A549 (cell line): ENCODE data around the gene GATAD2A. TPM values are rescaled to one million over a fixed set of nuclear protein-coding genes. Genes with fewer than 3 reads are reported as not detected.
A peak's percentile ranks its signal among the peaks of the same experiment; 100 is the strongest.

Source experiments
- ATAC-seq, 2 experiments: fragments of 200-7000 bp in 1 of 2; fragments of >200 bp in 1 of 2; cut with Nextera tagmentation in 1 of 2; cut with Tn5 transposase in 1 of 2; 3 replicates each; pipeline versions ENCODE4 v1.8.0 to v1.9.1; 2018 to 2020; ENCODE audit warnings: mild to moderate bottlenecking in 1 of 2, moderate library complexity in 1 of 2
- CTCF ChIA-PET: fragments of 300-600 bp; sonication (Branson Sonifier 250); formaldehyde crosslinking; extraction: SDS; loops from one replicate; lab custom pipeline; 2021; ENCODE audit warnings: antibody characterized with exemption, inconsistent platforms; lab: Yijun Ruan, JAX
- POLR2A ChIA-PET: fragments of 350-600 bp; formaldehyde crosslinking; extraction: SDS; loops from one replicate; lab custom pipeline; 2021; ENCODE audit warnings: antibody characterized with exemption, inconsistent platforms; lab: Yijun Ruan, JAX
- DNase-seq, 2 experiments: peaks; one replicate each; pipeline versions ENCODE4 v3.0.0 to v3.0.0-alpha.2; 2011 to 2016; ENCODE audit warnings: low read depth in 1 of 2, low spot score in 1 of 2
- FAIRE-seq: peaks from 2 replicates; lab custom pipeline; 2011; peaks lifted over from hg19 to GRCh38; lab: Jason Lieb, UNC
- H3K27ac ChIP-seq, 2 experiments: fragments of >200 bp; sonication (Bioruptor Twin); formaldehyde crosslinking; 3 replicates each; pipeline ENCODE4 v1.5.1; 2016 to 2017
- H3K4me1 ChIP-seq: fragments of >200 bp; sonication (Bioruptor Twin); formaldehyde crosslinking; 3 replicates; pipeline ENCODE4 v1.6.1; 2016
- H3K4me2 ChIP-seq: fragments of >200 bp; sonication (Bioruptor Twin); formaldehyde crosslinking; 3 replicates; pipeline ENCODE4 v1.6.1; 2016
- H3K4me3 ChIP-seq: fragments of >200 bp; sonication (Bioruptor Twin); formaldehyde crosslinking; 3 replicates; pipeline ENCODE4 v1.5.1; 2016
- H3K9me3 ChIP-seq: fragments of >200 bp; sonication (Bioruptor Twin); formaldehyde crosslinking; 3 replicates; pipeline ENCODE4 v1.6.1; 2016
- CHD4 ChIP-seq: fragments of 200-600 bp; sonication (generic); IDR thresholded peaks from 2 replicates; pipeline ENCODE4 v1.6.1; 2016; ENCODE audit warnings: antibody characterized with exemption, mild to moderate bottlenecking, borderline replicate concordance
- EHF ChIP-seq: fragments of 250-450 bp; sonication (Bioruptor Pico); IDR thresholded peaks from 2 replicates; pipeline ENCODE4 v1.5.0; 2020; ENCODE audit warnings: mild to moderate bottlenecking
- EHMT2 ChIP-seq: fragments of 200-600 bp; sonication (generic); IDR thresholded peaks from 2 replicates; pipeline ENCODE4 v1.6.1; 2016; ENCODE audit warnings: antibody characterized with exemption, low read depth, mild to moderate bottlenecking, moderate library complexity
- HEYL ChIP-seq: fragments of 250-450 bp; sonication (Bioruptor Pico); IDR thresholded peaks from 2 replicates; pipeline ENCODE4 v1.8.0; 2021; ENCODE audit warnings: mild to moderate bottlenecking, moderate library complexity
- HOXB13 ChIP-seq: fragments of 250-450 bp; sonication (Bioruptor Pico); IDR thresholded peaks from 2 replicates; pipeline ENCODE4 v1.5.0; 2020; ENCODE audit warnings: low read depth, mild to moderate bottlenecking, moderate library complexity
- JUNB ChIP-seq: fragments of >200 bp; sonication (Bioruptor Twin); formaldehyde crosslinking; IDR thresholded peaks from 2 replicates; pipeline ENCODE4 v1.6.1; 2016
- KDM5A ChIP-seq: fragments of 200-600 bp; sonication (generic); IDR thresholded peaks from 2 replicates; pipeline ENCODE4 v1.6.1; 2016; ENCODE audit warnings: antibody characterized with exemption, mild to moderate bottlenecking
- NR3C1 ChIP-seq: fragments of >200 bp; sonication (Bioruptor Twin); formaldehyde crosslinking; IDR thresholded peaks from 3 replicates; pipeline ENCODE4 v1.6.1; 2017
- PHF8 ChIP-seq: fragments of 200-600 bp; sonication (generic); IDR thresholded peaks from 2 replicates; pipeline ENCODE4 v1.6.1; 2016; ENCODE audit warnings: low read depth, mild to moderate bottlenecking, antibody characterized with exemption, moderate library complexity, borderline replicate concordance
- RNF2 ChIP-seq: fragments of 200-600 bp; sonication (generic); IDR thresholded peaks from 2 replicates; pipeline ENCODE4 v1.6.1; 2016; ENCODE audit warnings: low read depth, mild to moderate bottlenecking, antibody characterized with exemption, moderate library complexity, borderline replicate concordance
- SMC3 ChIP-seq: fragments of >200 bp; sonication (Bioruptor Twin); formaldehyde crosslinking; IDR thresholded peaks from 3 replicates; pipeline ENCODE4 v1.6.1; 2018; ENCODE audit warnings: inconsistent platforms
- SREBF2 ChIP-seq: fragments of 450-650 bp; IDR thresholded peaks from 2 replicates; pipeline ENCODE4 v1.6.1; 2014; ENCODE audit warnings: mild to moderate bottlenecking, moderate library complexity
- TP53 ChIP-seq: fragments of 250-450 bp; sonication (Bioruptor Pico); IDR thresholded peaks from 2 replicates; pipeline ENCODE4 v1.5.0; 2021; ENCODE audit warnings: mild to moderate bottlenecking, moderate library complexity
- ZFP36 ChIP-seq: fragments of 450-650 bp; IDR thresholded peaks from 2 replicates; pipeline ENCODE4 v1.6.1; 2014; ENCODE audit warnings: borderline replicate concordance; ENCODE audit not compliant: partially characterized antibody
- WGBS: methylation state at CpG from one replicate; pipeline ENCODE4 v1.1.6; 2017; ENCODE audit errors: missing lambda C conversion rate; 5-methylcytosine and 5-hydroxymethylcytosine counted together
- polyA plus RNA-seq, 4 experiments: library from polyadenylated mRNA; depleted of rRNA in 3 of 4; stranded (reverse); fragments of >200 nt; fragmentation: RNase III in 1 of 4; extraction: RNeasy Plus Mini Kit Qiagen cat#74134 plus additional on column Dnase treatment in 1 of 4; gene quantifications; 2 replicates in 3 of 4; 3 replicates in 1 of 4; pipeline ENCODE4 v1.2.3, GENCODE V29; 2011 to 2017
- TF ChIP-seq, protein P1 (sequence below): IDR thresholded peaks from 2 replicates; pipeline ENCODE4 v1.6.1; 2012
- TF ChIP-seq, protein P2 (sequence below): fragments of 250-450 bp; sonication (Bioruptor Pico); IDR thresholded peaks from 2 replicates; pipeline ENCODE4 v1.5.0; 2020; ENCODE audit warnings: low read depth, mild to moderate bottlenecking, moderate library complexity
- TF ChIP-seq, protein P3 (sequence below): fragments of 200-600 bp; sonication (generic); IDR thresholded peaks from 2 replicates; pipeline ENCODE4 v1.6.1; 2016; ENCODE audit warnings: antibody characterized with exemption, mild to moderate bottlenecking, moderate library complexity
- TF ChIP-seq, protein P4 (sequence below): fragments of >200 bp; sonication (Bioruptor Twin); formaldehyde crosslinking; IDR thresholded peaks from 3 replicates; pipeline ENCODE4 v1.6.1; 2016
- TF ChIP-seq, protein P5 (sequence below): fragments of >200 bp; sonication (Bioruptor Twin); formaldehyde crosslinking; IDR thresholded peaks from 3 replicates; pipeline ENCODE4 v1.5.1; 2016
- TF ChIP-seq, protein P6 (sequence below): fragments of 150-350 bp; IDR thresholded peaks from 2 replicates; pipeline ENCODE4 v1.6.1; 2014; ENCODE audit warnings: low read depth, mild to moderate bottlenecking, low read length

GATAD2A gene
- polyA plus RNA-seq, 2 of the 4 experiments (the other 2 are of a cell fraction) = 25.2 to 28.9 TPM

DNA sequence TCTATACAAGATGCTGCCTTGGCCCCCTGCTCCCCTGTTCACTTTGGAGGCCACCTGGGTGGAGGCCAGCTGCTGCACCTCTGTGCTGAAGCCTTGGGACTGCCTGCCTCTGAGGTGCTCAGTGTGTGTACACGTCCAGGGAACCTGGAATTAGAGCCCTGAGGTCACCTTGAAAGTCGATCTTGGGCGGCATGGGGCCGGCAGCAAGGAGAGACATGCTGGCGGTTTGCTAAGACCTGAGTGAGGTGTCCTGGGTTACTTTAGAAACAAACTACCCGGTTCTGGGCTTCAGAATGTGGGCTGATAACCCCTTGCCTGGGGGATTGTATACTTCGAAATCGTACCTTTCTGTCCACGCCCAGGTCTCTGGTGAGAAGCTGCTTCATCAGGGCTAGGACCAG is 84.3 kb downstream of the GATAD2A start:
- Histone ChIP-seq H3K27ac (peak overlapping the region in 1 of 2 experiments; percentile 72; a peak in 3 of 6 replicates), H3K9me3 (no peaks in the 10 kb centered on the region), H3K4me2 (no peak overlapping the region; the same call in 2 of the 3 replicates), H3K4me3 (no peak overlapping the region), H3K4me1 (peaks cover 20% of the 10 kb centered on the region; the same call in 2 of the 3 replicates)
- DNase-seq (no peak), FAIRE-seq (no peak), ATAC-seq (peak; percentile 7 to 19; a peak in 3 of 6 replicates)
- POLR2A ChIA-PET = interaction anchor here (1.8 kb wide), 1 partner anchor 104 kb away, joined by 8 read pairs; no protein-coding TSS in a partner anchor
- TF ChIP-seq ZFP36 = no peak
- TF ChIP-seq EHMT2 = no peak
- no peak for TF ChIP-seq RNF2
- TF ChIP-seq TP53 (CRISPR knock-in tag) = no peak
- TF ChIP-seq, protein P1, sequence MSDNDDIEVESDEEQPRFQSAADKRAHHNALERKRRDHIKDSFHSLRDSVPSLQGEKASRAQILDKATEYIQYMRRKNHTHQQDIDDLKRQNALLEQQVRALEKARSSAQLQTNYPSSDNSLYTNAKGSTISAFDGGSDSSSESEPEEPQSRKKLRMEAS = no peak
- TF ChIP-seq SREBF2 = no peak
- TF ChIP-seq KDM5A = no peak
- TF ChIP-seq, protein P2, sequence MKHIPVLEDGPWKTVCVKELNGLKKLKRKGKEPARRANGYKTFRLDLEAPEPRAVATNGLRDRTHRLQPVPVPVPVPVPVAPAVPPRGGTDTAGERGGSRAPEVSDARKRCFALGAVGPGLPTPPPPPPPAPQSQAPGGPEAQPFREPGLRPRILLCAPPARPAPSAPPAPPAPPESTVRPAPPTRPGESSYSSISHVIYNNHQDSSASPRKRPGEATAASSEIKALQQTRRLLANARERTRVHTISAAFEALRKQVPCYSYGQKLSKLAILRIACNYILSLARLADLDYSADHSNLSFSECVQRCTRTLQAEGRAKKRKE (CRISPR knock-in tag) = no peak
- no peak for TF ChIP-seq HOXB13 (CRISPR knock-in tag)
- TF ChIP-seq JUNB = no peak
- TF ChIP-seq, protein P3, sequence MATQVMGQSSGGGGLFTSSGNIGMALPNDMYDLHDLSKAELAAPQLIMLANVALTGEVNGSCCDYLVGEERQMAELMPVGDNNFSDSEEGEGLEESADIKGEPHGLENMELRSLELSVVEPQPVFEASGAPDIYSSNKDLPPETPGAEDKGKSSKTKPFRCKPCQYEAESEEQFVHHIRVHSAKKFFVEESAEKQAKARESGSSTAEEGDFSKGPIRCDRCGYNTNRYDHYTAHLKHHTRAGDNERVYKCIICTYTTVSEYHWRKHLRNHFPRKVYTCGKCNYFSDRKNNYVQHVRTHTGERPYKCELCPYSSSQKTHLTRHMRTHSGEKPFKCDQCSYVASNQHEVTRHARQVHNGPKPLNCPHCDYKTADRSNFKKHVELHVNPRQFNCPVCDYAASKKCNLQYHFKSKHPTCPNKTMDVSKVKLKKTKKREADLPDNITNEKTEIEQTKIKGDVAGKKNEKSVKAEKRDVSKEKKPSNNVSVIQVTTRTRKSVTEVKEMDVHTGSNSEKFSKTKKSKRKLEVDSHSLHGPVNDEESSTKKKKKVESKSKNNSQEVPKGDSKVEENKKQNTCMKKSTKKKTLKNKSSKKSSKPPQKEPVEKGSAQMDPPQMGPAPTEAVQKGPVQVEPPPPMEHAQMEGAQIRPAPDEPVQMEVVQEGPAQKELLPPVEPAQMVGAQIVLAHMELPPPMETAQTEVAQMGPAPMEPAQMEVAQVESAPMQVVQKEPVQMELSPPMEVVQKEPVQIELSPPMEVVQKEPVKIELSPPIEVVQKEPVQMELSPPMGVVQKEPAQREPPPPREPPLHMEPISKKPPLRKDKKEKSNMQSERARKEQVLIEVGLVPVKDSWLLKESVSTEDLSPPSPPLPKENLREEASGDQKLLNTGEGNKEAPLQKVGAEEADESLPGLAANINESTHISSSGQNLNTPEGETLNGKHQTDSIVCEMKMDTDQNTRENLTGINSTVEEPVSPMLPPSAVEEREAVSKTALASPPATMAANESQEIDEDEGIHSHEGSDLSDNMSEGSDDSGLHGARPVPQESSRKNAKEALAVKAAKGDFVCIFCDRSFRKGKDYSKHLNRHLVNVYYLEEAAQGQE = no peak
- TF ChIP-seq, protein P4, sequence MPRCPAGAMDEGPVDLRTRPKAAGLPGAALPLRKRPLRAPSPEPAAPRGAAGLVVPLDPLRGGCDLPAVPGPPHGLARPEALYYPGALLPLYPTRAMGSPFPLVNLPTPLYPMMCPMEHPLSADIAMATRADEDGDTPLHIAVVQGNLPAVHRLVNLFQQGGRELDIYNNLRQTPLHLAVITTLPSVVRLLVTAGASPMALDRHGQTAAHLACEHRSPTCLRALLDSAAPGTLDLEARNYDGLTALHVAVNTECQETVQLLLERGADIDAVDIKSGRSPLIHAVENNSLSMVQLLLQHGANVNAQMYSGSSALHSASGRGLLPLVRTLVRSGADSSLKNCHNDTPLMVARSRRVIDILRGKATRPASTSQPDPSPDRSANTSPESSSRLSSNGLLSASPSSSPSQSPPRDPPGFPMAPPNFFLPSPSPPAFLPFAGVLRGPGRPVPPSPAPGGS = no peak
- no peak for TF ChIP-seq SMC3
- TF ChIP-seq, protein P5, sequence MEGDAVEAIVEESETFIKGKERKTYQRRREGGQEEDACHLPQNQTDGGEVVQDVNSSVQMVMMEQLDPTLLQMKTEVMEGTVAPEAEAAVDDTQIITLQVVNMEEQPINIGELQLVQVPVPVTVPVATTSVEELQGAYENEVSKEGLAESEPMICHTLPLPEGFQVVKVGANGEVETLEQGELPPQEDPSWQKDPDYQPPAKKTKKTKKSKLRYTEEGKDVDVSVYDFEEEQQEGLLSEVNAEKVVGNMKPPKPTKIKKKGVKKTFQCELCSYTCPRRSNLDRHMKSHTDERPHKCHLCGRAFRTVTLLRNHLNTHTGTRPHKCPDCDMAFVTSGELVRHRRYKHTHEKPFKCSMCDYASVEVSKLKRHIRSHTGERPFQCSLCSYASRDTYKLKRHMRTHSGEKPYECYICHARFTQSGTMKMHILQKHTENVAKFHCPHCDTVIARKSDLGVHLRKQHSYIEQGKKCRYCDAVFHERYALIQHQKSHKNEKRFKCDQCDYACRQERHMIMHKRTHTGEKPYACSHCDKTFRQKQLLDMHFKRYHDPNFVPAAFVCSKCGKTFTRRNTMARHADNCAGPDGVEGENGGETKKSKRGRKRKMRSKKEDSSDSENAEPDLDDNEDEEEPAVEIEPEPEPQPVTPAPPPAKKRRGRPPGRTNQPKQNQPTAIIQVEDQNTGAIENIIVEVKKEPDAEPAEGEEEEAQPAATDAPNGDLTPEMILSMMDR = no peak
- TF ChIP-seq NR3C1 = no peak
- no peak for TF ChIP-seq EHF (CRISPR knock-in tag)
- TF ChIP-seq, protein P6, sequence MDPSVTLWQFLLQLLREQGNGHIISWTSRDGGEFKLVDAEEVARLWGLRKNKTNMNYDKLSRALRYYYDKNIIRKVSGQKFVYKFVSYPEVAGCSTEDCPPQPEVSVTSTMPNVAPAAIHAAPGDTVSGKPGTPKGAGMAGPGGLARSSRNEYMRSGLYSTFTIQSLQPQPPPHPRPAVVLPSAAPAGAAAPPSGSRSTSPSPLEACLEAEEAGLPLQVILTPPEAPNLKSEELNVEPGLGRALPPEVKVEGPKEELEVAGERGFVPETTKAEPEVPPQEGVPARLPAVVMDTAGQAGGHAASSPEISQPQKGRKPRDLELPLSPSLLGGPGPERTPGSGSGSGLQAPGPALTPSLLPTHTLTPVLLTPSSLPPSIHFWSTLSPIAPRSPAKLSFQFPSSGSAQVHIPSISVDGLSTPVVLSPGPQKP = no peak
- TF ChIP-seq HEYL (CRISPR knock-in tag) = no peak
- TF ChIP-seq CHD4 = no peak
- TF ChIP-seq PHF8 = no peak
- WGBS = 76% methylated on average over 6 of the region's 9 CpGs
- CTCF ChIA-PET = interaction anchor here (1.0 to 4.9 kb wide), 35 partner anchors 8 to 342 kb away, joined by 3 to 53 read pairs (median 6); partner anchors contain the start of genes GATAD2A, NDUFA13 and TSSK6
